Retinal pigment epithelial cell (primary cell): Measurements from ENCODE around the gene UBAC2.
"Not testable (repeated sequence)": the region's sequence is repeated elsewhere in the genome, so short reads cannot be mapped to it uniquely, and the experiment has no call there.

ENCODE experiments used
- DNase-seq: peaks from one replicate; pipeline ENCODE4 v3.0.0-alpha.2; 2010; ENCODE audit warnings: low read depth
- H3K4me3 ChIP-seq: 2 replicates; pipeline ENCODE4 v1.5.1; 2011; ENCODE audit warnings: mild to moderate bottlenecking, low read length, control low read depth, moderate library complexity
- CTCF ChIP-seq: conservative IDR thresholded peaks from 2 replicates; pipeline ENCODE4 v1.5.1; 2011; ENCODE audit warnings: low read depth, low read length, control low read depth, inconsistent platforms

The UBAC2 gene

GRCh38 chr13:99227331-99227900 lies 26.8 kb downstream of the UBAC2 start:
- TF ChIP-seq CTCF = no peak
- no peak overlapping the region for H3K4me3 ChIP-seq
- no peak for DNase-seq

GRCh38 chr13:99227909-99228688 lies 27.4 kb downstream of the UBAC2 start:
- no peak overlapping the region for H3K4me3 ChIP-seq
- DNase-seq = no peak
- no peak for TF ChIP-seq CTCF

GRCh38 chr13:99228737-99229691 lies 28.4 kb downstream of the UBAC2 start:
- no peak for TF ChIP-seq CTCF
- no peak overlapping the region for H3K4me3 ChIP-seq
- no peak for DNase-seq

- not testable (repeated sequence) for H3K4me3 ChIP-seq, DNase-seq
These were observed 29.9 kb downstream of the UBAC2 start for GRCh38 chr13:99230588-99230987.

- no peak overlapping the region for H3K4me3 ChIP-seq
- no peak for TF ChIP-seq CTCF
- no peak for DNase-seq
These were observed 30.3 kb downstream of the UBAC2 start for GRCh38 chr13:99230991-99231390.

GRCh38 chr13:99231721-99232120 lies 31.1 kb downstream of the UBAC2 start:
- DNase-seq = no peak
- no peak overlapping the region for H3K4me3 ChIP-seq
- TF ChIP-seq CTCF = no peak

- no peak overlapping the region for H3K4me3 ChIP-seq
- no peak for DNase-seq
- TF ChIP-seq CTCF = no peak
These were observed 37.5 kb downstream of the UBAC2 start for GRCh38 chr13:99237981-99238662.
